K562 (cell line): Measurements from ENCODE around the gene NDUFC2. TPM values are rescaled to one million over a fixed set of nuclear protein-coding genes. Genes with fewer than 3 reads are reported as not detected.

Experiments
- CBFA2T2 ChIP-seq: fragments of 450-650 bp; conservative IDR thresholded peaks from 2 replicates; pipeline ENCODE4 v1.6.1; 2017; ENCODE audit warnings: mild to moderate bottlenecking
- CBFA2T3 ChIP-seq: fragments of 450-650 bp; IDR thresholded peaks from 2 replicates; pipeline ENCODE4 v1.6.1; 2017
- FOXJ2 ChIP-seq: fragments of 200-800 bp; sonication (Bioruptor generic); IDR thresholded peaks from 2 replicates; pipeline ENCODE4 v1.6.1; 2016; ENCODE audit warnings: missing genetic modification characterization, missing compliant biosample characterization
- GTF2A2 ChIP-seq: IDR thresholded peaks from 2 replicates; pipeline ENCODE4 v1.6.1; 2016; ENCODE audit warnings: mild to moderate bottlenecking, missing genetic modification characterization, missing compliant biosample characterization
- HEY1 ChIP-seq: fragments of 250-450 bp; sonication (Bioruptor Pico); IDR thresholded peaks from 2 replicates; pipeline ENCODE4 v1.5.0; 2020; ENCODE audit warnings: mild to moderate bottlenecking, moderate library complexity, borderline replicate concordance
- HMG20B ChIP-seq: fragments of 250-450 bp; sonication (Bioruptor Pico); IDR thresholded peaks from 2 replicates; pipeline ENCODE4 v1.5.0; 2021; ENCODE audit warnings: mild to moderate bottlenecking
- MCM7 ChIP-seq, 2 experiments: fragments of 450-650 bp; IDR thresholded peaks; 2 replicates each; pipeline ENCODE4 v1.6.1; 2016 to 2018
- NR2C1 ChIP-seq, 2 experiments: fragments of 450-650 bp; IDR thresholded peaks; 2 replicates each; pipeline ENCODE4 v1.6.1; 2017; ENCODE audit warnings: mild to moderate bottlenecking in 2 of 2, antibody characterized with exemption in 1 of 2, inconsistent platforms in 1 of 2, missing compliant biosample characterization in 1 of 2, missing genetic modification characterization in 1 of 2
- RBM39 ChIP-seq: fragments of 200-400 bp; formaldehyde crosslinking; optimal IDR thresholded peaks from 2 replicates; pipeline ENCODE3; 2018; ENCODE audit warnings: low read depth, low read length
- SLC30A9 ChIP-seq: fragments of 250-450 bp; sonication (Bioruptor Pico); IDR thresholded peaks from 2 replicates; pipeline ENCODE4 v1.8.0; 2022; ENCODE audit warnings: mild to moderate bottlenecking, moderate library complexity
- TCF7 ChIP-seq: sonication (generic); IDR thresholded peaks from 2 replicates; pipeline ENCODE4 v1.6.1; 2016; ENCODE audit warnings: antibody characterized with exemption, borderline replicate concordance
- ZBED1 ChIP-seq: IDR thresholded peaks from 2 replicates; pipeline ENCODE4 v1.6.1; 2014
- ZFP36 ChIP-seq: fragments of 150-350 bp; IDR thresholded peaks from 2 replicates; pipeline ENCODE4 v1.6.1; 2018; ENCODE audit warnings: low read length, low read depth; ENCODE audit not compliant: partially characterized antibody
- ZNF766 ChIP-seq: fragments of 200-800 bp; sonication (Bioruptor generic); conservative IDR thresholded peaks from 2 replicates; pipeline ENCODE4 v1.6.1; 2016; ENCODE audit warnings: missing genetic modification characterization, missing compliant biosample characterization
- polyA plus RNA-seq, 8 experiments: library from polyadenylated mRNA; depleted of rRNA in 4 of 8; stranded (reverse) in 5 of 8; unstranded in 3 of 8; fragments of >200 nt; fragmentation: Nextera tagmentation in 2 of 8; fragmentation: Illumina TruSeq in 1 of 8; extraction: Ambion mirVana in 2 of 8; extraction: Trizol in 1 of 8; gene quantifications; 2 replicates each; pipeline versions ENCODE4 v1.2.1 to v1.2.3, GENCODE V29; 2011 to 2014; ENCODE audit warnings: inconsistent platforms in 1 of 8, missing spikeins in 1 of 8
- total RNA-seq, 7 experiments: library from RNA; depleted of rRNA in 6 of 7; stranded (reverse); fragments of >200 nt in 6 of 7; fragmentation: Illumina TruSeq in 2 of 7; extraction: Trizol in 2 of 7; gene quantifications; 2 replicates each; pipeline versions ENCODE4 v1.2.1 to v1.2.3, GENCODE V29; 2011 to 2021; ENCODE audit warnings: low replicate concordance in 1 of 7
- TF ChIP-seq, protein P1 (sequence below), 3 experiments: IDR thresholded peaks in 2 of 3; conservative IDR thresholded peaks in 1 of 3; 2 replicates each; pipeline ENCODE4 v1.5.1; 2011 to 2012; ENCODE audit warnings: low read length in 3 of 3, mild to moderate bottlenecking in 3 of 3, control low read depth in 2 of 3, improper control_type of control experiment in 1 of 3, inconsistent platforms in 1 of 3, low read depth in 1 of 3, mixed read lengths in 1 of 3, moderate library complexity in 1 of 3; ENCODE audit not compliant: insufficient read depth in 2 of 3
- TF ChIP-seq, protein P2 (sequence below): sonication (generic); formaldehyde crosslinking; IDR thresholded peaks from 2 replicates; pipeline ENCODE4 v1.8.0; 2022; ENCODE audit warnings: mild to moderate bottlenecking, missing genetic modification reagents
- TF ChIP-seq, protein P3 (sequence below): IDR thresholded peaks from 2 replicates; pipeline ENCODE4 v1.6.1; 2014; ENCODE audit warnings: antibody characterized with exemption
- TF ChIP-seq, protein P4 (sequence below): fragments of 450-650 bp; formaldehyde crosslinking; conservative IDR thresholded peaks from 2 replicates; pipeline ENCODE4 v1.4.0; 2022; ENCODE audit warnings: mild to moderate bottlenecking, missing genetic modification characterization
- TF ChIP-seq, protein P5 (sequence below): fragments of 450-650 bp; IDR thresholded peaks from one replicate; pipeline ENCODE4 v1.6.1; 2018; ENCODE audit warnings: mild to moderate bottlenecking, moderate library complexity; ENCODE audit not compliant: partially characterized antibody
- TF ChIP-seq, protein P6 (sequence below): fragments of 250-450 bp; sonication (Bioruptor Pico); IDR thresholded peaks from 2 replicates; pipeline ENCODE4 v1.5.0; 2020; ENCODE audit warnings: mild to moderate bottlenecking

NDUFC2 gene
- total and polyA plus RNA-seq, 9 of the 15 experiments (the other 6 are each of a cell fraction or from before 2014, with no cell fraction given): 168 to 1,119 (median 442) TPM

DNA sequence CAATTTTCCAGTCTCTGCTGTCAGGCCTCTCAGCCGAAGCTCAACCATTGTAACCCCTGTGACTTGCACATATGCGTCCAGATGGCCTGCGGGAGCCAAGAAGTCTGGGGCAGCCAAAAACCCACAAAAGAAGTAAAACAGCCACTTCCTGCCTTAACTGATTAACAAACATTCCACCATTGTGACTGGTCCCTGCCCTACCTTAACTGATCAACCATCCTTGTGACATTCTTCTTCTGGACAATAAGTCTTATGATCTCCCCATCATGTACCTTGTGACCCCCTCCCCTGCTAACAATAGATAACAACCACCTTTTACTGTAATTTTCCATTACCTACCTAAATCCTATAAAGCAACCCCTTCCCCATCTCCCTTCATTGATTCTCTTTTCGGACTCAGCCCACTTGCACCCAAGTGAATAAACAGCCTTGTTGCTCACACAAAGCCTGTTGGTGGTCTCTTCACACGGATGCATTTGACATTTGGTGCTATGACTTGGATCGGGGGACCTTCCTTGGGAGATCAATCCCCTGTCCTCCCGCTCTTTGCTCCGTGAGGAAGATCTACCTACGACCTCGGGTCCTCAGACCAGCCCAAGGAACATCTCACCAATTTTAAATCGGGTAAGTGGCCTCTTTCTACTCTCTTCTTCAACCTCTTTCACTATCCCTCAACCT lies 1.3 kb upstream of the NDUFC2 start (continued):
- TF ChIP-seq, protein P1, sequence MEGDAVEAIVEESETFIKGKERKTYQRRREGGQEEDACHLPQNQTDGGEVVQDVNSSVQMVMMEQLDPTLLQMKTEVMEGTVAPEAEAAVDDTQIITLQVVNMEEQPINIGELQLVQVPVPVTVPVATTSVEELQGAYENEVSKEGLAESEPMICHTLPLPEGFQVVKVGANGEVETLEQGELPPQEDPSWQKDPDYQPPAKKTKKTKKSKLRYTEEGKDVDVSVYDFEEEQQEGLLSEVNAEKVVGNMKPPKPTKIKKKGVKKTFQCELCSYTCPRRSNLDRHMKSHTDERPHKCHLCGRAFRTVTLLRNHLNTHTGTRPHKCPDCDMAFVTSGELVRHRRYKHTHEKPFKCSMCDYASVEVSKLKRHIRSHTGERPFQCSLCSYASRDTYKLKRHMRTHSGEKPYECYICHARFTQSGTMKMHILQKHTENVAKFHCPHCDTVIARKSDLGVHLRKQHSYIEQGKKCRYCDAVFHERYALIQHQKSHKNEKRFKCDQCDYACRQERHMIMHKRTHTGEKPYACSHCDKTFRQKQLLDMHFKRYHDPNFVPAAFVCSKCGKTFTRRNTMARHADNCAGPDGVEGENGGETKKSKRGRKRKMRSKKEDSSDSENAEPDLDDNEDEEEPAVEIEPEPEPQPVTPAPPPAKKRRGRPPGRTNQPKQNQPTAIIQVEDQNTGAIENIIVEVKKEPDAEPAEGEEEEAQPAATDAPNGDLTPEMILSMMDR (IDR thresholded peaks at IDR 0.05 in 2 of 3, conservative IDR thresholded peaks at IDR 0.05 in 1 of 3; ENCODE audit: insufficient read depth in 2 of 3, low read depth in 1 of 3, low read length in 3 of 3): no peak
- TF ChIP-seq, protein P2, sequence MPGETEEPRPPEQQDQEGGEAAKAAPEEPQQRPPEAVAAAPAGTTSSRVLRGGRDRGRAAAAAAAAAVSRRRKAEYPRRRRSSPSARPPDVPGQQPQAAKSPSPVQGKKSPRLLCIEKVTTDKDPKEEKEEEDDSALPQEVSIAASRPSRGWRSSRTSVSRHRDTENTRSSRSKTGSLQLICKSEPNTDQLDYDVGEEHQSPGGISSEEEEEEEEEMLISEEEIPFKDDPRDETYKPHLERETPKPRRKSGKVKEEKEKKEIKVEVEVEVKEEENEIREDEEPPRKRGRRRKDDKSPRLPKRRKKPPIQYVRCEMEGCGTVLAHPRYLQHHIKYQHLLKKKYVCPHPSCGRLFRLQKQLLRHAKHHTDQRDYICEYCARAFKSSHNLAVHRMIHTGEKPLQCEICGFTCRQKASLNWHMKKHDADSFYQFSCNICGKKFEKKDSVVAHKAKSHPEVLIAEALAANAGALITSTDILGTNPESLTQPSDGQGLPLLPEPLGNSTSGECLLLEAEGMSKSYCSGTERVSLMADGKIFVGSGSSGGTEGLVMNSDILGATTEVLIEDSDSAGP (CRISPR knock-in tag): no peak
- TF ChIP-seq ZNF766 (CRISPR knock-in tag): peak; percentile 55
- TF ChIP-seq MCM7 (IDR thresholded peaks at IDR 0.05): no peak
- TF ChIP-seq FOXJ2: peak; percentile 36; the same call in 1 of the 2 replicates
- no peak for TF ChIP-seq HEY1 (CRISPR knock-in tag)
- TF ChIP-seq, protein P3, sequence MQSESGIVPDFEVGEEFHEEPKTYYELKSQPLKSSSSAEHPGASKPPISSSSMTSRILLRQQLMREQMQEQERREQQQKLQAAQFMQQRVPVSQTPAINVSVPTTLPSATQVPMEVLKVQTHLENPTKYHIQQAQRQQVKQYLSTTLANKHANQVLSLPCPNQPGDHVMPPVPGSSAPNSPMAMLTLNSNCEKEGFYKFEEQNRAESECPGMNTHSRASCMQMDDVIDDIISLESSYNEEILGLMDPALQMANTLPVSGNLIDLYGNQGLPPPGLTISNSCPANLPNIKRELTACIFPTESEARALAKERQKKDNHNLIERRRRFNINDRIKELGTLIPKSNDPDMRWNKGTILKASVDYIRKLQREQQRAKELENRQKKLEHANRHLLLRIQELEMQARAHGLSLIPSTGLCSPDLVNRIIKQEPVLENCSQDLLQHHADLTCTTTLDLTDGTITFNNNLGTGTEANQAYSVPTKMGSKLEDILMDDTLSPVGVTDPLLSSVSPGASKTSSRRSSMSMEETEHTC: peak; percentile 80; the same call in 1 of the 2 replicates
- TF ChIP-seq CBFA2T3: peak; percentile 63
- TF ChIP-seq ZBED1: no peak
- no peak for TF ChIP-seq GTF2A2
- TF ChIP-seq TCF7: no peak
- TF ChIP-seq CBFA2T2: no peak; the same call in 1 of the 2 replicates
- TF ChIP-seq SLC30A9 (CRISPR knock-in tag): no peak
- no peak for TF ChIP-seq ZFP36
- TF ChIP-seq, protein P4, sequence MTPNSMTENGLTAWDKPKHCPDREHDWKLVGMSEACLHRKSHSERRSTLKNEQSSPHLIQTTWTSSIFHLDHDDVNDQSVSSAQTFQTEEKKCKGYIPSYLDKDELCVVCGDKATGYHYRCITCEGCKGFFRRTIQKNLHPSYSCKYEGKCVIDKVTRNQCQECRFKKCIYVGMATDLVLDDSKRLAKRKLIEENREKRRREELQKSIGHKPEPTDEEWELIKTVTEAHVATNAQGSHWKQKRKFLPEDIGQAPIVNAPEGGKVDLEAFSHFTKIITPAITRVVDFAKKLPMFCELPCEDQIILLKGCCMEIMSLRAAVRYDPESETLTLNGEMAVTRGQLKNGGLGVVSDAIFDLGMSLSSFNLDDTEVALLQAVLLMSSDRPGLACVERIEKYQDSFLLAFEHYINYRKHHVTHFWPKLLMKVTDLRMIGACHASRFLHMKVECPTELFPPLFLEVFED: no peak
- TF ChIP-seq, protein P5, sequence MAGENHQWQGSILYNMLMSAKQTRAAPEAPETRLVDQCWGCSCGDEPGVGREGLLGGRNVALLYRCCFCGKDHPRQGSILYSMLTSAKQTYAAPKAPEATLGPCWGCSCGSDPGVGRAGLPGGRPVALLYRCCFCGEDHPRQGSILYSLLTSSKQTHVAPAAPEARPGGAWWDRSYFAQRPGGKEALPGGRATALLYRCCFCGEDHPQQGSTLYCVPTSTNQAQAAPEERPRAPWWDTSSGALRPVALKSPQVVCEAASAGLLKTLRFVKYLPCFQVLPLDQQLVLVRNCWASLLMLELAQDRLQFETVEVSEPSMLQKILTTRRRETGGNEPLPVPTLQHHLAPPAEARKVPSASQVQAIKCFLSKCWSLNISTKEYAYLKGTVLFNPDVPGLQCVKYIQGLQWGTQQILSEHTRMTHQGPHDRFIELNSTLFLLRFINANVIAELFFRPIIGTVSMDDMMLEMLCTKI: no peak
- no peak for TF ChIP-seq RBM39
- no peak for TF ChIP-seq HMG20B (CRISPR knock-in tag)
- 0 out of 2 replicates have a peak, but pooled peaks have one; percentile 30 for TF ChIP-seq NR2C1 (IDR thresholded peaks at IDR 0.05)
- no peak for TF ChIP-seq NR2C1 (tag; IDR thresholded peaks at IDR 0.05)
- TF ChIP-seq, protein P6, sequence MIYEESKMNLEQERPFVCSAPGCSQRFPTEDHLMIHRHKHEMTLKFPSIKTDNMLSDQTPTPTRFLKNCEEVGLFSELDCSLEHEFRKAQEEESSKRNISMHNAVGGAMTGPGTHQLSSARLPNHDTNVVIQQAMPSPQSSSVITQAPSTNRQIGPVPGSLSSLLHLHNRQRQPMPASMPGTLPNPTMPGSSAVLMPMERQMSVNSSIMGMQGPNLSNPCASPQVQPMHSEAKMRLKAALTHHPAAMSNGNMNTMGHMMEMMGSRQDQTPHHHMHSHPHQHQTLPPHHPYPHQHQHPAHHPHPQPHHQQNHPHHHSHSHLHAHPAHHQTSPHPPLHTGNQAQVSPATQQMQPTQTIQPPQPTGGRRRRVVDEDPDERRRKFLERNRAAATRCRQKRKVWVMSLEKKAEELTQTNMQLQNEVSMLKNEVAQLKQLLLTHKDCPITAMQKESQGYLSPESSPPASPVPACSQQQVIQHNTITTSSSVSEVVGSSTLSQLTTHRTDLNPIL (CRISPR knock-in tag): no peak
